SK-N-SH (cell line): ENCODE measurements around the gene DCXR. TPM values are rescaled to one million over a fixed set of nuclear protein-coding genes. Genes with fewer than 3 reads are reported as not detected.

Experiments
- CTCF ChIA-PET: fragments of 300-600, 350-600 bp; formaldehyde crosslinking; extraction: SDS; loops from one replicate; lab custom pipeline; 2021; lab: Yijun Ruan, JAX
- POLR2A ChIA-PET: fragments of 350-600 bp; sonication (Branson Sonifier 250); formaldehyde crosslinking; extraction: SDS; loops from one replicate; lab custom pipeline; 2020; ENCODE audit warnings: antibody characterized with exemption, inconsistent platforms; lab: Yijun Ruan, JAX
- DNase-seq: peaks from one replicate; pipeline ENCODE4 v3.0.0; 2012
- H2AFZ ChIP-seq: fragments of 200-600 bp; sonication (generic); 2 replicates; pipeline ENCODE4 v1.8.1; 2016; ENCODE audit warnings: antibody characterized with exemption, mild to moderate bottlenecking, low read depth
- H3F3A ChIP-seq: fragments of 200-600 bp; sonication (generic); replicated peaks from 2 replicates; pipeline ENCODE3; 2016; ENCODE audit warnings: antibody characterized with exemption, mild to moderate bottlenecking; ENCODE audit not compliant: insufficient read depth
- H3K27ac ChIP-seq, 2 experiments: fragments of 200-500 bp in 1 of 2; fragments of 200-600 bp in 1 of 2; sonication (Bioruptor generic) in 1 of 2; sonication (generic), shearing (Covaris generic) in 1 of 2; 2 replicates each; pipeline versions ENCODE4 v1.5.1 to v1.6.1; 2014 to 2016; ENCODE audit warnings: low read depth in 2 of 2, inconsistent platforms in 1 of 2, low read length in 1 of 2, mild to moderate bottlenecking in 1 of 2, mixed read lengths in 1 of 2
- H3K27me3 ChIP-seq: fragments of 200-600 bp; sonication (generic), shearing (Covaris generic); 2 replicates; pipeline ENCODE4 v1.6.1; 2016; ENCODE audit warnings: mixed run types; ENCODE audit not compliant: insufficient read depth
- H3K36me3 ChIP-seq, 2 experiments: fragments of 200-500 bp in 1 of 2; fragments of 200-600 bp in 1 of 2; sonication (Bioruptor generic) in 1 of 2; sonication (generic) in 1 of 2; replicated peaks in 1 of 2; 2 replicates each; pipeline versions ENCODE3 to v1.5.1; 2014 to 2016; ENCODE audit warnings: low read length in 1 of 2, mild to moderate bottlenecking in 1 of 2; ENCODE audit not compliant: insufficient read depth in 2 of 2, control insufficient read depth in 1 of 2
- H3K4me1 ChIP-seq, 2 experiments: fragments of 200-500 bp in 1 of 2; fragments of 200-600 bp in 1 of 2; sonication (Bioruptor generic) in 1 of 2; sonication (generic), shearing (Covaris generic) in 1 of 2; 2 replicates each; pipeline versions ENCODE4 v1.5.1 to v1.6.1; 2014 to 2016; ENCODE audit warnings: low read depth in 1 of 2, low read length in 1 of 2, mixed run types in 1 of 2; ENCODE audit not compliant: insufficient read depth in 2 of 2, control insufficient read depth in 1 of 2
- H3K4me2 ChIP-seq: fragments of 200-600 bp; sonication (generic), shearing (Covaris generic); 2 replicates; pipeline ENCODE4 v1.6.1; 2017; ENCODE audit warnings: mixed run types
- H3K4me3 ChIP-seq, 2 experiments: fragments of 200-500 bp in 1 of 2; fragments of 200-600 bp in 1 of 2; sonication (Bioruptor generic) in 1 of 2; sonication (generic), shearing (Covaris generic) in 1 of 2; 2 replicates each; pipeline versions ENCODE4 v1.5.1 to v1.8.1; 2014 to 2016; ENCODE audit warnings: low read depth in 2 of 2, inconsistent platforms in 1 of 2, low read length in 1 of 2, mild to moderate bottlenecking in 1 of 2, mixed read lengths in 1 of 2, moderate library complexity in 1 of 2
- H3K79me2 ChIP-seq: fragments of 200-600 bp; sonication (generic); 2 replicates; pipeline ENCODE4 v1.8.1; 2017; ENCODE audit warnings: mild to moderate bottlenecking; ENCODE audit not compliant: insufficient read depth
- H3K9ac ChIP-seq: fragments of 200-600 bp; sonication (generic); 2 replicates; pipeline ENCODE4 v1.6.1; 2017; ENCODE audit warnings: mixed run types
- H3K9me2 ChIP-seq: fragments of 200-600 bp; sonication (generic); 2 replicates; pipeline ENCODE4 v1.6.1; 2017; ENCODE audit warnings: mixed run types
- H3K9me3 ChIP-seq: fragments of 200-600 bp; sonication (generic); 2 replicates; pipeline ENCODE4 v1.6.1; 2017; ENCODE audit warnings: mixed run types, mild to moderate bottlenecking, moderate library complexity
- H4K20me1 ChIP-seq: fragments of 200-600 bp; sonication (generic); 2 replicates; pipeline ENCODE4 v1.6.1; 2017; ENCODE audit warnings: mild to moderate bottlenecking, mixed run types; ENCODE audit not compliant: insufficient read depth
- CHD2 ChIP-seq: fragments of 150-350 bp; IDR thresholded peaks from 2 replicates; pipeline ENCODE4 v1.6.1; 2018; ENCODE audit warnings: low read length; ENCODE audit not compliant: partially characterized antibody
- ELF1 ChIP-seq: IDR thresholded peaks from 2 replicates; pipeline ENCODE4 v1.4.0; 2012
- EP300 ChIP-seq, 2 experiments: IDR thresholded peaks; 2 replicates each; pipeline versions ENCODE4 v1.4.0 to v1.6.1; 2012; ENCODE audit warnings: borderline replicate concordance in 1 of 2, low read depth in 1 of 2, low read length in 1 of 2
- GABPA ChIP-seq: IDR thresholded peaks from 2 replicates; pipeline ENCODE4 v1.4.0; 2012; ENCODE audit warnings: low read depth, mild to moderate bottlenecking
- GATA2 ChIP-seq: sonication (generic); formaldehyde crosslinking; IDR thresholded peaks from 2 replicates; pipeline ENCODE4 v1.5.0; 2020; ENCODE audit warnings: mild to moderate bottlenecking, missing genetic modification reagents
- JUND ChIP-seq: IDR thresholded peaks from 2 replicates; pipeline ENCODE4 v1.4.0; 2012
- MXI1 ChIP-seq: IDR thresholded peaks from 2 replicates; pipeline ENCODE4 v1.6.1; 2012; ENCODE audit warnings: mild to moderate bottlenecking, low read depth, low read length, improper control_type of control experiment
- NFIC ChIP-seq: IDR thresholded peaks from 2 replicates; pipeline ENCODE4 v1.4.0; 2012; ENCODE audit warnings: borderline replicate concordance
- NRF1 ChIP-seq: IDR thresholded peaks from 2 replicates; pipeline ENCODE4 v1.6.1; 2012; ENCODE audit warnings: low read depth, mild to moderate bottlenecking, low read length
- RAD21 ChIP-seq: IDR thresholded peaks from 2 replicates; pipeline ENCODE4 v1.6.1; 2012; ENCODE audit warnings: mild to moderate bottlenecking, low read length
- TAF1 ChIP-seq: IDR thresholded peaks from 2 replicates; pipeline ENCODE4 v1.6.1; 2012; ENCODE audit warnings: low read depth, mild to moderate bottlenecking, low read length, moderate library complexity, borderline replicate concordance
- TCF12 ChIP-seq: IDR thresholded peaks from 2 replicates; pipeline ENCODE4 v1.4.0; 2012
- TEAD4 ChIP-seq: IDR thresholded peaks from 2 replicates; pipeline ENCODE4 v1.4.0; 2012; ENCODE audit warnings: mild to moderate bottlenecking, borderline replicate concordance; ENCODE audit not compliant: insufficient read depth
- YY1 ChIP-seq: IDR thresholded peaks from 2 replicates; pipeline ENCODE4 v1.4.0; 2012; ENCODE audit warnings: low read depth, mild to moderate bottlenecking
- WGBS: methylation state at CpG from one replicate; pipeline ENCODE4 v1.1.6; 2017; ENCODE audit warnings: low lambda C conversion rate; 5-methylcytosine and 5-hydroxymethylcytosine counted together
- polyA plus RNA-seq, 3 experiments: library from polyadenylated mRNA; depleted of rRNA; stranded (reverse); fragments of >200 nt; gene quantifications; 2 replicates each; pipeline ENCODE4 v1.2.3, GENCODE V29; 2012
- TF ChIP-seq, protein P1 (sequence below): fragments of 150-350 bp; IDR thresholded peaks from 2 replicates; pipeline ENCODE4 v1.6.1; 2016; ENCODE audit warnings: mild to moderate bottlenecking, low read depth, low read length
- TF ChIP-seq, protein P2 (sequence below): IDR thresholded peaks from 2 replicates; pipeline ENCODE4 v1.4.0; 2012; ENCODE audit warnings: low read depth, borderline replicate concordance
- TF ChIP-seq, protein P3 (sequence below): fragments of 200-600 bp; sonication (generic); IDR thresholded peaks from 2 replicates; pipeline ENCODE4 v1.6.1; 2017; ENCODE audit warnings: antibody characterized with exemption, mild to moderate bottlenecking, moderate library complexity
- TF ChIP-seq, protein P4 (sequence below): IDR thresholded peaks from 2 replicates; pipeline ENCODE4; 2012
- TF ChIP-seq, protein P5 (sequence below): IDR thresholded peaks from 2 replicates; pipeline ENCODE4 v1.4.0; 2012; ENCODE audit warnings: low read depth
- TF ChIP-seq, protein P6 (sequence below): fragments of 150-350 bp; IDR thresholded peaks from 2 replicates; pipeline ENCODE4 v1.6.1; 2017; ENCODE audit warnings: antibody characterized with exemption, low read length, low read depth, borderline replicate concordance
- TF ChIP-seq, protein P7 (sequence below): IDR thresholded peaks from 2 replicates; pipeline ENCODE4 v1.4.0; 2012; ENCODE audit warnings: low read depth, borderline replicate concordance

The DCXR gene
- polyA plus RNA-seq, 1 of the 3 experiments (the other 2 are of a cell fraction) = 190 TPM

DNA sequence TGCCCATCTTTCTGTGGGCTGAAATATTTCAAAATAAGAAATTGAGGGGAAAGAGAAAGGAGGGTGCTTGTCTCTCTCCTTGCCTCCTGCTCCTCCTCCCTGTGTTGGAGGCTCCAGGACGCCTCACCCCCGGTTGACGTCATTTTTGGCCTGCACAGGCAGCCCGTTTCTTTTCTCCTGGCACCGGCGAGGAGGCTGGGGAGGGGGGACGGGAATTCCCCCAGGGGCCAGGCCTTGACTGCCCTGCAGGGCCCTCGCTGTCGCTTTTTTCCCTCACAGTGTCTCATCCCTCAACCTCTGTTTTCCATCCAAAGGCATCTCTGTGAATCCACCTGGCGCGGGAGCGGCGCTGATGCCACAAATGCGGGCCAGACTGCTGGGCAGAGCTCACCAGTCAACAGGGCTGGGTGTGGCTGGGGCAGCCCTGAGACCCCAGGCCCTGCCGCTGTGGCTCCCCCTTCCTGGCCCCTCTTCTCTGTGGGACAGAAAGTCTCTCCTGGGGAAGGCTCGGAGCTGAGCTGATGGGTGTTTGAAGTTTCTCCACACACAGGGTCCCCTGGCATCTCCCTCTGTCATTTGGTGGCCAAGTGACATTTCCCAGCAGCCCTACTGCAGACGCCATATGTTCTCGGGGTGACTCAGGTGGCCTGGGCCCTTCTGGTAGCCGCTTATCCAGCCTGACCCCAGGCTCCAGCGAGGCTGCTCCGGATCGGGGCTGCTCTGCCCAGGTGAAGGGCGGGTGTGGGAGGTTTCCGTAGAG, 30.8 kb downstream of the DCXR start:
- peak; percentile 93 for TF ChIP-seq NFIC
- TF ChIP-seq CHD2 = no peak
- TF ChIP-seq, protein P1, sequence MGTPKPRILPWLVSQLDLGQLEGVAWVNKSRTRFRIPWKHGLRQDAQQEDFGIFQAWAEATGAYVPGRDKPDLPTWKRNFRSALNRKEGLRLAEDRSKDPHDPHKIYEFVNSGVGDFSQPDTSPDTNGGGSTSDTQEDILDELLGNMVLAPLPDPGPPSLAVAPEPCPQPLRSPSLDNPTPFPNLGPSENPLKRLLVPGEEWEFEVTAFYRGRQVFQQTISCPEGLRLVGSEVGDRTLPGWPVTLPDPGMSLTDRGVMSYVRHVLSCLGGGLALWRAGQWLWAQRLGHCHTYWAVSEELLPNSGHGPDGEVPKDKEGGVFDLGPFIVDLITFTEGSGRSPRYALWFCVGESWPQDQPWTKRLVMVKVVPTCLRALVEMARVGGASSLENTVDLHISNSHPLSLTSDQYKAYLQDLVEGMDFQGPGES = no peak
- TF ChIP-seq, protein P2, sequence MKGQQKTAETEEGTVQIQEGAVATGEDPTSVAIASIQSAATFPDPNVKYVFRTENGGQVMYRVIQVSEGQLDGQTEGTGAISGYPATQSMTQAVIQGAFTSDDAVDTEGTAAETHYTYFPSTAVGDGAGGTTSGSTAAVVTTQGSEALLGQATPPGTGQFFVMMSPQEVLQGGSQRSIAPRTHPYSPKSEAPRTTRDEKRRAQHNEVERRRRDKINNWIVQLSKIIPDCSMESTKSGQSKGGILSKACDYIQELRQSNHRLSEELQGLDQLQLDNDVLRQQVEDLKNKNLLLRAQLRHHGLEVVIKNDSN = no peak
- TF ChIP-seq, protein P3, sequence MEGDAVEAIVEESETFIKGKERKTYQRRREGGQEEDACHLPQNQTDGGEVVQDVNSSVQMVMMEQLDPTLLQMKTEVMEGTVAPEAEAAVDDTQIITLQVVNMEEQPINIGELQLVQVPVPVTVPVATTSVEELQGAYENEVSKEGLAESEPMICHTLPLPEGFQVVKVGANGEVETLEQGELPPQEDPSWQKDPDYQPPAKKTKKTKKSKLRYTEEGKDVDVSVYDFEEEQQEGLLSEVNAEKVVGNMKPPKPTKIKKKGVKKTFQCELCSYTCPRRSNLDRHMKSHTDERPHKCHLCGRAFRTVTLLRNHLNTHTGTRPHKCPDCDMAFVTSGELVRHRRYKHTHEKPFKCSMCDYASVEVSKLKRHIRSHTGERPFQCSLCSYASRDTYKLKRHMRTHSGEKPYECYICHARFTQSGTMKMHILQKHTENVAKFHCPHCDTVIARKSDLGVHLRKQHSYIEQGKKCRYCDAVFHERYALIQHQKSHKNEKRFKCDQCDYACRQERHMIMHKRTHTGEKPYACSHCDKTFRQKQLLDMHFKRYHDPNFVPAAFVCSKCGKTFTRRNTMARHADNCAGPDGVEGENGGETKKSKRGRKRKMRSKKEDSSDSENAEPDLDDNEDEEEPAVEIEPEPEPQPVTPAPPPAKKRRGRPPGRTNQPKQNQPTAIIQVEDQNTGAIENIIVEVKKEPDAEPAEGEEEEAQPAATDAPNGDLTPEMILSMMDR = no peak
- no peak for TF ChIP-seq TEAD4
- TF ChIP-seq, protein P4, sequence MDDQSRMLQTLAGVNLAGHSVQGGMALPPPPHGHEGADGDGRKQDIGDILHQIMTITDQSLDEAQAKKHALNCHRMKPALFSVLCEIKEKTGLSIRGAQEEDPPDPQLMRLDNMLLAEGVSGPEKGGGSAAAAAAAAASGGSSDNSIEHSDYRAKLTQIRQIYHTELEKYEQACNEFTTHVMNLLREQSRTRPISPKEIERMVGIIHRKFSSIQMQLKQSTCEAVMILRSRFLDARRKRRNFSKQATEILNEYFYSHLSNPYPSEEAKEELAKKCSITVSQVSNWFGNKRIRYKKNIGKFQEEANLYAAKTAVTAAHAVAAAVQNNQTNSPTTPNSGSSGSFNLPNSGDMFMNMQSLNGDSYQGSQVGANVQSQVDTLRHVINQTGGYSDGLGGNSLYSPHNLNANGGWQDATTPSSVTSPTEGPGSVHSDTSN = peak; percentile 59
- TF ChIP-seq, protein P5, sequence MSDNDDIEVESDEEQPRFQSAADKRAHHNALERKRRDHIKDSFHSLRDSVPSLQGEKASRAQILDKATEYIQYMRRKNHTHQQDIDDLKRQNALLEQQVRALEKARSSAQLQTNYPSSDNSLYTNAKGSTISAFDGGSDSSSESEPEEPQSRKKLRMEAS = peak; percentile 67; the same call in 1 of the 2 replicates
- peak in 1 of 2 experiments; percentile 44; a peak in 1 of 4 replicates for TF ChIP-seq EP300 (IDR thresholded peaks at IDR 0.05; ENCODE audit: borderline replicate concordance in 1 of 2, low read depth in 1 of 2, low read length in 1 of 2)
- TF ChIP-seq GABPA = no peak
- TF ChIP-seq, protein P6, sequence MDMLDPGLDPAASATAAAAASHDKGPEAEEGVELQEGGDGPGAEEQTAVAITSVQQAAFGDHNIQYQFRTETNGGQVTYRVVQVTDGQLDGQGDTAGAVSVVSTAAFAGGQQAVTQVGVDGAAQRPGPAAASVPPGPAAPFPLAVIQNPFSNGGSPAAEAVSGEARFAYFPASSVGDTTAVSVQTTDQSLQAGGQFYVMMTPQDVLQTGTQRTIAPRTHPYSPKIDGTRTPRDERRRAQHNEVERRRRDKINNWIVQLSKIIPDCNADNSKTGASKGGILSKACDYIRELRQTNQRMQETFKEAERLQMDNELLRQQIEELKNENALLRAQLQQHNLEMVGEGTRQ = no peak
- no peak; the same call in 1 of the 2 replicates for TF ChIP-seq JUND
- TF ChIP-seq GATA2 (CRISPR knock-in tag) = no peak
- no peak for TF ChIP-seq RAD21
- no peak for TF ChIP-seq NRF1
- TF ChIP-seq TCF12 = peak; percentile 74
- TF ChIP-seq MXI1 = no peak
- no peak for TF ChIP-seq TAF1
- TF ChIP-seq, protein P7, sequence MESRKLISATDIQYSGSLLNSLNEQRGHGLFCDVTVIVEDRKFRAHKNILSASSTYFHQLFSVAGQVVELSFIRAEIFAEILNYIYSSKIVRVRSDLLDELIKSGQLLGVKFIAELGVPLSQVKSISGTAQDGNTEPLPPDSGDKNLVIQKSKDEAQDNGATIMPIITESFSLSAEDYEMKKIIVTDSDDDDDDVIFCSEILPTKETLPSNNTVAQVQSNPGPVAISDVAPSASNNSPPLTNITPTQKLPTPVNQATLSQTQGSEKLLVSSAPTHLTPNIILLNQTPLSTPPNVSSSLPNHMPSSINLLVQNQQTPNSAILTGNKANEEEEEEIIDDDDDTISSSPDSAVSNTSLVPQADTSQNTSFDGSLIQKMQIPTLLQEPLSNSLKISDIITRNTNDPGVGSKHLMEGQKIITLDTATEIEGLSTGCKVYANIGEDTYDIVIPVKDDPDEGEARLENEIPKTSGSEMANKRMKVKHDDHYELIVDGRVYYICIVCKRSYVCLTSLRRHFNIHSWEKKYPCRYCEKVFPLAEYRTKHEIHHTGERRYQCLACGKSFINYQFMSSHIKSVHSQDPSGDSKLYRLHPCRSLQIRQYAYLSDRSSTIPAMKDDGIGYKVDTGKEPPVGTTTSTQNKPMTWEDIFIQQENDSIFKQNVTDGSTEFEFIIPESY = no peak
- no peak for TF ChIP-seq ELF1
- no peak for TF ChIP-seq YY1
- Histone ChIP-seq H3K4me3 (no peak overlapping the region), H3K27ac (peak overlapping the region in 1 of 2 experiments; percentile 63; a peak in 3 of 4 replicates), H3K79me2 (peaks cover 12% of the 10 kb centered on the region; the same call in 1 of the 2 replicates), H3K9me2 (no peaks in the 10 kb centered on the region), H3K4me1 (peaks cover 16 to 44% of the 10 kb centered on the region in 2 experiments; a peak in 3 of 4 replicates), H3K36me3 (no peaks in the 10 kb centered on the region), H4K20me1 (no peaks in the 10 kb centered on the region), H3F3A (peaks cover 28% of the 10 kb centered on the region), H3K27me3 (no peaks in the 10 kb centered on the region), H3K4me2 (peak overlapping the region; percentile 60; the same call in 1 of the 2 replicates), H2AFZ (no peak overlapping the region), H3K9ac (peak overlapping the region; percentile 69), H3K9me3 (no peaks in the 10 kb centered on the region)
- no peak for DNase-seq
- ChIA-PET CTCF (interaction anchor here (0.7 to 35.7 kb wide), 3 partner anchors 14 to 1085 kb away, joined by 3 to 1216 read pairs (median 3); partner anchors contain the start of gene NOTUM), POLR2A (no interaction called here)
- WGBS = 47% methylated on average over 18 of the region's 24 CpGs
